NCI-H146 (cell line): ENCODE results near the gene OR2K2.
A peak's percentile ranks its signal among the peaks of the same experiment; 100 is the strongest.
"Not testable (repeated sequence)": the region's sequence is repeated elsewhere in the genome, so short reads cannot be mapped to it uniquely, and the experiment has no call there.

ENCODE experiments used
- DNase-seq: peaks from one replicate; lab custom pipeline; 2025; lab: John Stamatoyannopoulos, UW

The OR2K2 gene, protein sequence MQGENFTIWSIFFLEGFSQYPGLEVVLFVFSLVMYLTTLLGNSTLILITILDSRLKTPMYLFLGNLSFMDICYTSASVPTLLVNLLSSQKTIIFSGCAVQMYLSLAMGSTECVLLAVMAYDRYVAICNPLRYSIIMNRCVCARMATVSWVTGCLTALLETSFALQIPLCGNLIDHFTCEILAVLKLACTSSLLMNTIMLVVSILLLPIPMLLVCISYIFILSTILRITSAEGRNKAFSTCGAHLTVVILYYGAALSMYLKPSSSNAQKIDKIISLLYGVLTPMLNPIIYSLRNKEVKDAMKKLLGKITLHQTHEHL

DNA sequence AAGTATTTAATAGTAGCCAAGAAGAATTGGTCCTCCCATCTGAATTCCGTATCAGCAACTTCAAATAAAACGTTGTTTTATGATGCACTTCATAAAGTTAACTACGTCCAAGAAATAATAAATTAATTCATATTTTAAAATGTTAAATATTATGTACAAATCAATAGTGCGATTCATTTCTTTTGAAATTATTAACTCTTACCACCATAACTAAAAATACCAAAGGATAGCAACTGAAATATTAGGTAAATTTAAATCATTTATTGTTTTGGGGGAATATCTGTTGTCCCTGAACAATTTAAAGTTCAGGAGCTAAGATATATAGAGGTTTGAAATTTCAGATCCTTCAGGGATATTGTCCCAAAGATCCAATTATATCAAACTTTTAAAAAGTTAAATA lies at the start of gene OR2K2:
TSS of gene OR2K2 (minus strand) at position 101 of the 400 bp plus-strand sequence. CDS start 1,791 bp downstream, outside the sequence.
- DNase-seq = no peak

DNA sequence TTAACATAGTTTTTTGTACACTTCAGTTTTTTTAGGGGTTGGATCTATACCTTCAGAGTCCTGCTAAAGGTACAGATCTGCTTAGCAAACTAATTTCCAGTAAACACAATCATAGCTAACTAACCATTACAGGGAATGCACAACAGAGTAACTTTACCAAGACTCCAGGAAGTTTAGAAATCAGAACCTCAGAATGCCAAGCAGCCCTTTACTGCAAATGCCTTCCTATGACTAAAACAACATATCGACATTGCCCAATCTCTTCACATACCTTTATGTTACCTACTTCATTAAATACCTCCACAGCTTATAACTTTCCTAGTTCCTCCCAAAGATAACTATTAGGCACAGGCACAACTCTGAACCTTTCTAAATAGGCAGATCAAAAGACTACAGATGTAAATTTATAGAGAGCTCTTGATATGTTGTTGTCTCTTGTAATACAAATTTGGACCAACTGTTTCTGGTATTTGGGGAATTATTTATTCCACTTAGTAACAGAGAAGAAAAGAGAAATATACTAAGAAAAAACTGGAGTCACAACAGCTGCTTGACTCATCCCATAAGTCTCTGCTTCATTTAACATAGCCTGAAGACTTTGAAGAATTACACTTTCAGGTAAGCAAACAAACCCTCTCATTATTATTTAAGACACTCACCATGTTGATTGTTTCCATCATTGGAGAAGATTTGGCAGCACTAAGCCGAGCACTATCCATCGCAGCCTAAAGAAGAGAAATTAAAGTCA lies 46.0 kb upstream of the OR2K2 start:
- DNase-seq = no peak

DNA sequence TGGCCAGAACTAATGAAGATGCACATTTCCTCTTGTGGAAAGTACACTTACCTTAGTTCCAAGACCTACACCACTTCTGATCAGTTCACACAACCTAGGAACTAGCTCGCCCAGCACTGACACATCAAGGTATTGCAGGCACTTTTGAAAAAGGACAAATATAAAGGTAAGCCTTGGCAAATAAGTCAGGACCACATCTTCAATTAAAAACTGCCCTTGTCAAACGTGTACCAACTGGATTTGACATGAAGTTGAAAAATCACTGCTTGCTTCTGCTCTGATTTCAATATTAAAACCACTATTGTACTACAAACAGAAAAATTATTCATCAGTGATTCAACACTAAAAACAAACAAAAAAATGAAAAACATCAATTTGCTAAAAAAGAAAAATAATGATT lies 45.0 kb upstream of the OR2K2 start:
- DNase-seq = no peak

DNA sequence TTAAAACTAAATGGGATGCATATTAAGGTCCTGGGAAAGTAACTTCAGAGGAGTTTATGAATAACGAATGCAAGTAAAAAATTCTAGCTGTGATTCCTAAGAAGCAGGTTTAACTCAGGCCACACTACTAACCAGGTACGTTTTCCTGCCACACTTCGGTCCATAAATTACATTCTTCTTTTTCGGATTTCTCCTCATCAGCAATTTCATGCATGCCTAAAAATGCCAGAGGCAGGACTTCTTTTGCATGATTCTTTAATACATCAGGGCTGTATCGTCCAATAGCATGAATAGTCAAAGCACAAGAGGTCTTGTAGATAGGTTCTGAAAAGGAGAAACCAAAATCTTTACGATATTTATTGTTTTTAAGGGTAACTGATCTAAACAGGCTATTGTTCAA lies 42.3 kb upstream of the OR2K2 start:
- DNase-seq = no peak

GRCh38 chr9:111366978-111367377 lies 37.0 kb upstream of the OR2K2 start:
- DNase-seq = no peak

GRCh38 chr9:111362526-111362925 lies 32.5 kb upstream of the OR2K2 start:
- DNase-seq = no peak

- DNase-seq = no peak
These were observed 30.9 kb upstream of the OR2K2 start for GRCh38 chr9:111360881-111361280.

DNA sequence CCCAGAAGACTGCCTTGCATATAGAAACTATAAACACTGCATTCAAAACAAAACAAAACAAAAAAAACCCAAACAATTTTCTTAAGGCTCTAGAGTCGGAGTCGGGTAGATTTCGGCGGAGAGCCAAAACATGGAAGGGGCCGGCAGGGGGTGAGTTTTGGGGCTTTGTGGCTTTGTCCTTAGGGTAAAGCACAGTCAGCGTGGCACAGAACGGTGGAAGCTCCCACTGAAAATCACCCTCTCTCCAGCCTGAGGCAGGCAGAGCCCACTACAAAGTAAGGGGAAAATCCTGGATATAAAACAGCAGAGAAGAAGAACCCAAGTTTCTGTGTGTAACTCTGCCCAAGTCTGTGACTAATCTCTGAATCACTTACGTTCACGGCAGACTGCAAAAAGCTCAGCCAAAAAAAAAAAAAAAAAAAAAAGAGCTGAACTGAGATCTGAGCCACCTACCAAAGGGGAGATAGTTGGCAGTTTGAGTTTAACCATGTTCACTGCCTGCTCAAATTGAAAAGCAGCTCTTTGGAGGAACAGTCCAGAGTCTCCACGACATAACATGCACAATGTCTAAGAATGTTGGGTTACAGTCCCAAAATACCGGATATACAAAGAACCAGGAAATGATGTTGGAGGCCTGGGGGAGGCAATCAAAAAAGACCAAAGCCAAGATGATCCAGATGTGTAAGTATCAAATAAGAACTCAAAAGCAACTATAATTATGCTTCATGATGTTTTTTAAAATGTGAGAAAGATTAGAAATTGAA lies 26.6 kb upstream of the OR2K2 start:
- DNase-seq = no peak

DNA sequence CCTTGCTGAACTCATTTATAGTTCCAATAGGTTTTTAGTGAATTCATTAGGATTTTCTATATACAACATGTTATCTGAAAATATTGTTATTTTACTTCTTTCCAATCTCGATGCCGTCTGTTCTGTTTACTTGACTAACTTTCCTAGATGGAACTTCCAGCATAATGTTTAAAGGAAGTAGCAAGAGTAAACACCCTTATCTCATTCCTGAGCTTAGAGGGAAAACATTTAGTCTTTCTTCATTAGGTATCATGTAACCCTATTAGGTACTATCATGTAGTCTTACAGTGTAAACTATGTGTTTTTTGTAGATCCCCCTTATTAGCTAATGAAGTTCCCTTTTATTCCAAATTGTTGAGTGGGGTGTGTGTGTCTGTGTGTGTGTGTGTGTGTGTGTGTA lies 22.5 kb upstream of the OR2K2 start:
- no peak for DNase-seq

DNA sequence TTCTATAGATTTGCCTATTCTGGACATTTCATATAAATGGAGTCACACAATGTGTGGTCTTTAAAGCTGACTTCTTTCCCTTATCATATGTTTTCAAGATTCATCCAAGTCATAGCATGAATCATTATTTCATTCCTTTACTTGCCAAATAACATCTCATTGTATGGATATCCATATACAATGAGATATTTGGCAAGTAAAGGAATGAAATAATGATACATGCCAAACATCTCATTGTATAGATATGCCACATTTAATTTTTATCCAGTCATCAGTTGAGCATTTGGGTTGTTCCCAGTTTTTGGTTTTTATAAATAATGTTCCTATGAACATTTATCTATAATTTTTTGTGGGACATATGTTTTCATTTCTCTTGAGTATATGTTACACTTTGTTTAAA lies 20.5 kb upstream of the OR2K2 start:
- DNase-seq = no peak

DNA sequence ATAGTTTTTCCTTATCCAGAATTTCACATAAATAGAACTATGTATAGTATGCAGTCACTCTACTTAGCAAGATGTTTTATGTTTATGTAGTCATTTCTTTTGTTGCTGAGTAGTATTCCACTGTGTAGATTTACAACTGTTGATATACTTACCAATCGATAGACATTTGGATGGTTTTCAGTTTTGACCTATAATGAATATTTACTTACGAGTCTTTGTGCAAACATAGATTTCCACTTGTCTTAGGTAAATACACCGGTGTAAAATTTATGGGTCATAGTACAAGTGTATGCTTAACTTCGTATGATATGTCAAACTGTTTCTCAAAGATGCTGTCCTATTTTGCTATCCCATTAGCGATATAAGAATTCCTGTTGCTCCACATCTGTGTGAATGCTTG lies 19.7 kb upstream of the OR2K2 start:
- peak; percentile 1 for DNase-seq

DNA sequence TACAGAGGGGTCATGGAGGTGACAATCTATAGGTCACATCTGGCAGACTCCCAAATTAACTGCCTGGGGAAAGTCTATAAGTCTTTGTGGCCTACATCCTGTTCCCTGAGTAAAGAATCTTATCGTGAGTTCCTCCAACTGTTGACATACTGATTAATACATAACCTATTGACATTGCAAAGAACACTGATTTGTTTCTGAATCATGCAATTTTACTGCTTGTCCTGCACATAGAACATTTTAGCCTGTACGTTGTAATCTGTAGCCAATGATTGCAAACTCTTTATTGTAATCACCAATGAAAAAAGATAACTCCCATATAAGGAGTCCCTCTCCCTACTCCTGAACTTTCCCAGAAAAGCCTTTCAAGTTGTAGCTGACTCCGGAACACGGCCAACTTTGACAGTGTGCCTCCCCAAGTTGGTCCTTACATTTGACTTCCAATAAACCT lies 18.8 kb upstream of the OR2K2 start:
- DNase-seq = no peak

GRCh38 chr9:111334318-111334863 lies 4.4 kb upstream of the OR2K2 start:
- not testable (repeated sequence) for DNase-seq

DNA sequence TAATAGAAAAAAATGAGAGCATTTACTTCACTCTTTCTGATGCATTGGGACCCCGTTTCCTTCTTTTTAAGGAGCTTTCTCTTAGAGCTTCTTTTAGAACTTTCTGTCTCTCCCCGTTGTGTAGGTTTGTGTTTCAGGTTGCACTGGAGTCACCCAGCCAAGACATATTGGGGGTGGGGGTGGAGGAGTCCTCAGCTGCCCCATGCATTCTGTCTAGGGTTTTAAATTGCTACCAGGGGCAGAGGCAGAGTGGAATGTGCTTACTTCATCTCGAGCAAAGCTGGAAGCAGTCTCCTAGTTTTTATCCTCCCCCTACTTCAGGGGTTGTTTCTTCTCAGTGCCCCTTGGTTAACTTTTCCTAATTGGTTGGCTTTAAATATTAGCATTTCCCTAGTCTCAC lies 9.4 kb downstream of the OR2K2 start:
- no peak for DNase-seq

DNA sequence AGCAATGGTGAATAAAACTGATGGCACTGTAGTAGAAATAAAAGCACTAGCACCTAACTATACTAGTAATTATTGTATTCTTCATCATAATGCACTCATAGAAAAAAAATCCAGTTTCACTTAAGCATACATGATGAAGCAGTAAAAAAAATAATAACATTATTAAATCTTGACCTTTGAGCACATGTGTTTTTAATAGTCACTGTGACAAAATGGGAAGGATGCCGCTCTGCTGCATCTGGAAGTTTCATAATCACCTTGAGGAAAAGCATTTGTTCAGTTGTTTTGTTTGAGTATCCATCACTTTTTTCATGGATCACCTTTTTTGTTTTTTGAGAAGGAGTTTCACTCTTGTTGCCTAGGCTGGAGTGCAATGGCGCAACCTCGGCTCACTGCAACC lies 13.2 kb downstream of the OR2K2 start:
- DNase-seq = no peak

- no peak for DNase-seq
These were observed 24.1 kb downstream of the OR2K2 start for GRCh38 chr9:111305914-111306313.

DNA sequence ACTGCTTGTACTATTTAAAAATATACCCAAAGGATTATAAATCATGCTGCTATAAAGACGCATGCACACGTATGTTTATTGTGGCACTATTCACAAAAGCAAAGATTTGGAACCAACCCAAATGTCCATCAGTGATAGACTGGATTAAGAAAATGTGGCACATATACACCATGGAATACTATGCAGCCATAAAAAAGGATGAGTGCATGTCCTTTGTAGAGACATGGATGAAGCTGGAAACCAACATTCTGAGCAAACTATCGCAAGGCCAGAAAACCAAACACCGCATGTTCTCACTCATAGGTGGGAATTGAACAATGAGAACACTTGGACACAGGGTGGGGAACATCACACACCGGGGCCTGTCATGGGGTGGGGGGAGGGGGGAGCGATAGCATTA lies 26.0 kb downstream of the OR2K2 start:
- DNase-seq = not testable (repeated sequence)

GRCh38 chr9:111301195-111301594 lies 28.8 kb downstream of the OR2K2 start:
- no peak for DNase-seq

- DNase-seq = no peak
These were observed 29.8 kb downstream of the OR2K2 start for GRCh38 chr9:111300140-111300735.

- not testable (repeated sequence) for DNase-seq
These were observed 30.4 kb downstream of the OR2K2 start for GRCh38 chr9:111299599-111299966.

DNA sequence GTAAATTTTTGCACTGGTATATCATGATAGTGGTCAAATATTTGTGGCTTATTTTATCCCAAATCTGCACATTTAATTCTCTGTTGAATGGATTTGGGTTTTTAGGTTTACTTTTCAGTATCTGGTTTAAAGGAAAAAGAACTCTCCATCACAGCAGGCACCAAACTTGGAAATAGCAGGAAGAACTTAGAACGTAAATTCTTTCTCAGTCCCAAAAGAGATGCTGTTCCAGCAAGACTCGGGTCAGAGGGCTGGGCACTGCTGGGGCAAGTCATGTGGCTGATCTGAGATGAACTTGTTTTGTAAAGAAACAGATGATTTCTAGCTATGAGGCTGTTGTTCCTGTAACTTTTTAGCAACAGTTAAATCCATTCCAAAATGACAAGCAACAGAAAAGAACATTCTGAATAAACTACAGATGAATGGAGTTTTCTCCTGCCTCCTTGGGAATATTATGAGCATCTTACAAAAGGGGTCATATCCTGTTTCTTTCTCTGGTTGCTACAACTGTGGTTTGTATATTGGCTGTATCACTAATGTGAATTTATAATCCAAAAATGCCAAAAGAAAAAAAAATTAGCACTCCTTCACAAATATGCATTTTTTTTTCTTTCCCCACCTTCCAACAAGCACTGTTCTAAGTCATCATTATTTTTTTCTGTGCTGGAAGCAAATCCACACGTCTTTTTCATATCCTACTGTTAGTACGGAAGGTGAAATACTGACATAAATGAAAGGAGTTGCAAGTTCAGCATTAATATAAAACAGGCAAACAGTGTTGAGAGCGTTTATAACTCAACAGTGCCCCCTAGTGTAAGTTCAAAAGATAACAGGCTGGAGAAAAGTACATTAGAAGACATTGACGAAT lies 31.1 kb downstream of the OR2K2 start:
- no peak for DNase-seq
